Medulla oblongata (tissue), 1 donor: ENCODE results near the gene PTPRT.

Source experiments
- DNase-seq: peaks from one replicate; pipeline ENCODE4 v3.0.0-alpha.2; 2015; ENCODE audit errors: extremely low spot score

PTPRT gene

DNA sequence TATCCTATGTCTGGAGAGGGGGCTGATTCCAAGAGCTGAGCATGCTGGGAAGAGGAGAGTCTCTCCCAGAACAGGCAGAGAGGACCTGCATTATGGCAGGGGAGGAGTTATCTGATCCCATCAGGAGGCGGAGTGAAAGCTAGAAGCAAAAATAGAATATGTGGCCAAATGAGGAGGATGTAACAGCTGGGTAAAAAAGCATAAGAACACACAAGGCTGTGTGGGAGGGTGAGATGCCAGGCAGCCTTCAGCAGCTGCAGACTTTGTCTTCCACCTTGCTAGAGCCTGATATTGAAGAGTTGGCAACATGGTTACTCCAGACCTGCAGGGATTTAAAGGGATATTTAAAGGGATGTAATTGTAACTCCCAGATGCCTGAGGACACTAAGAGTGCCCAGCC, 167.1 kb downstream of the PTPRT start:
- no peak for DNase-seq

DNA sequence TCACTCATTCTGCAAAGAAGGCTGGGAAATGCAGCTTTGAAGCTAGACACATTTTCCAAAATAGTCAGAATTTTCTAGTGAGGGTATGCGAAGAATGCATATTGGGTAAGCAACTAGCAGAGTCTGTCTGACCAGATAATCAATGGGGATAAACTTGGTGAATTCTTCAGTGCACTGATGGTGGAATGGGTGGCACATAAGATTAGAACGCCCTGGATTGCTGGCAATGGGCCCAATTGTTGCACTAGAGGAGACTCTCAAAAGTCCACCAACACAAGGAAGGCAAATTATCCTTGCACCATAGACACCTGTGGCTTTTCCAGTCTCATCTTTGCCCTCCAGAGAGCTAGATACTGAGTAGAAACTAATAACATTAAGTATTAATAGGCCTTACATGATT, 167.6 kb downstream of the PTPRT start:
- DNase-seq, result no peak

DNA sequence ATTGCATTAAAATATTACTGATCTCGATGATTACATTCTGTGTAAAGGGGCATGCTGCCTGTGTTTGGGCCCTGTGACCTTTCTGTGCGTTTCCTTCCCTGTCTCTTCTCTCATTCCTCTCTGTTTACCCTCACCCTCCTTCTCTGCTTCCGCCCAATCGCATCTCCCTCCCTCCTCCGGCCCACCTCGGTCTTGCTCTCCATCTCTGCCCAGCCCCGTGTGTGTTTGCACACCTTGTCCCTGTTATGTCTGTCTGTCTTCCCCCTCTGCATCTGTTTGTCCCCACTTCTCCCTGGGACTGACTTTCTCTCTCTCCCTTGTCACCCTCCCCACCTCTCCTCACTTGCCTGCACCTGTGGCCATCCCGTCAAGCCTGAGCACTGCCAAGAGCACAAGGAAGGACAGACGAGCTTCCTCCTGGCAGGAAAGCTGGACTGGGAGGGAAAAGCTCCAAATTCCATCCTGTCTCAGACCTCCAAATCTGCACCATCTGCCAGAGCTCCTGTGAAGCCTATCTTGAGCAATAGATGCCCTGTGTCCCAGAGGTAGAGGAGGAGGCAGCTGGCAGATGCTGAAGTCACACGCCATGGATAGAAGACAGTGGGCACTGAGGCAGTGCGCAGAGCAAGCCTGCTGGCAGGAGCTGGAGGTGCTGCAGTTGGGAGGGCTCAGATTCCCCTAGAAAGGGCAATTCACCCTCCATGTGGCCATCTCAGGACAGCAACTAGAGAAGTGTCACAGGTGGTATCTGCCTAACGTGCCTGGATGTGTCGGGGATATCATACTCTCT, 172.3 kb downstream of the PTPRT start:
- DNase-seq, result no peak

DNA sequence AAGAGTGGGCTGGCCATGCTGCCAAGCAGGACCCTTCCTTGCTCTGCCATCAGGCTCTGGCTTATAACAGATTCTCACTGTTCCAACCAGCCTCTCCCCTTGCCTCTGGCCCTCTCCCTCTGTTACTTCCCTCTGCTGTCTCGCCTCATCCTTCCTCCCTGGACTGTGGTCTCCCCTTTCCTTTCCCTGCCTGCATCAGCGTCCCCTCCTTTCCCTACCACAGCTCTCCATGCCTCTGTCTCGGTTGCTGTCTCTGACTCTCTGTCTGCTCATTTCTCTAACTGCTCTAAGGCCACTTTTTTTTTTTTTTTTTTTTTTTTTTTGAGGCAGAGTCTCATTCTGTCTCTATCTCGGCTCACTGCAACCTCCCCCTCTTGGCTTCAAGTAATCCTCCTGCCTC, 173.4 kb downstream of the PTPRT start:
- no peak for DNase-seq

DNA sequence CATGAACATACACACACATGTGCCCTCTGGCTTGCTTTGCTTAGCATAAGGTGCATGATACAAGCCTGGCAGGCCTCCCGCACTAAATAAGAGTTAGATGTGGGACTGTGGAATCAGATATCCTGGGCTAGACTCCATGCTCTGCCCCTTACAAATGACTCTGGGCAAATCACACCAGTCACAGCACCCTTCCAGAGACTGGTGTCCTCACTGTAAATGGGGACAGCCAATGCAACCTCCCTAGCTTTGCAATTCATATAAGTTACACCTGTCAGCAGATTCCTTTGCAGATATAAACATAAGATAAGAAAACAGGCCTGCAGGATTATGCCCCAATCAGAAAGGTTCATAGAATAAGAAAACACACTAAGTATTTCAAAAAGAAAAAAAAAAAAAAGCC, 174.1 kb downstream of the PTPRT start:
- DNase-seq, result no peak

DNA sequence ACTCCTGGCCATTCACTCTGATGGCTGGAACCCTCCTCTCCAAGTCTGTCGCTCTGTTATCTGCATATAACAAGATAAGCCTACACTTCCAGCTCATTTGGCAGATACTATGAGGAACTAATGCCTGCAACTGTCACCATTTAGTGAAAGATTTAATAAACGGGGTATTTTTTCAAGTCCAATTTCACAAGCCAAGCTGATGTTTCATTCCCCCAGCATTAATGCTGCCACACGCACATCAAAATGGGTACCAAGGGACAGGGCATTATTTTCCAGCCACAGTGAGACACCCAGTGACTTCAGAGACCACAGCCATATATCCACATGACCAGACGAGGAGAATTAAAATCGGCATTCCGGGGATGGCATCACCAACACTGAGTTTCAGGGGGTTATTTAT, 175.5 kb downstream of the PTPRT start:
- DNase-seq, result no peak

DNA sequence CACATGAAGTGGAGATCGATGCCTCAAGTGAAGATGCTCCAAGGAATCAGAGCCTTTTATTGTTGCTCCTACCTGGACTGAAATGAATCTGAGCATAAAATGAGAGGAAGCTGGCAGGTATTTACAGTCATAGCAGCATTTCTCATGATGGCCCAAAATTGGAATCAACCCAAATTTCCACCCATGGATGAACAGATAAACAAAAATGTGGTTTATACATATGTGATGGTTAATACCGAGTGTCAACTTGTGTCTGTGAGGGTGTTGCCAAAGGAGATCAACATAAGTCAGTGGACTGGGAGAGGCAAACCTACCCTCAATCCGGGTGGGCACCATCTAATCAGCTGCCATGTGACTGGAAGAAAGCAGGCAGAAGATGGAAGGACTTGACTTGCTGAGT, 178.2 kb downstream of the PTPRT start:
- no peak for DNase-seq

DNA sequence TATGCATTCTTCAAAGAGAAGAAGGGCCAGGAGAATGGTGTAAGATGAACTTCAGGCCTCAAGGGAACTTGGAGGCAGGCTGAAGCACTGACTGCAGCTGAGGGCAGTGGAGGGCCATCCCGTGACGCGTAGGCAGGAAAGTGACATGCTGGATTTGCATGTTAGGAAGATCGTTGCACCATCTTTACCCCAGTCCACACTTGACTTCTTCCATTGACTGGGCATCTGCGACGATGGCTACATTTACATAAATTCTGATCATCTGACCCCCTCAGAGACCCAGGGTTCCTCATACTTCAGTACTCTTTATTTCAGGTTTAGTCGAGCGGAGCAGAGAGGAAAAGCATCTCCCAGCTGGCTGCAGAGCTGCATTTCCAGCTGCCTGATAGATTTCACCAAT, 180.2 kb downstream of the PTPRT start:
- DNase-seq, result no peak

DNA sequence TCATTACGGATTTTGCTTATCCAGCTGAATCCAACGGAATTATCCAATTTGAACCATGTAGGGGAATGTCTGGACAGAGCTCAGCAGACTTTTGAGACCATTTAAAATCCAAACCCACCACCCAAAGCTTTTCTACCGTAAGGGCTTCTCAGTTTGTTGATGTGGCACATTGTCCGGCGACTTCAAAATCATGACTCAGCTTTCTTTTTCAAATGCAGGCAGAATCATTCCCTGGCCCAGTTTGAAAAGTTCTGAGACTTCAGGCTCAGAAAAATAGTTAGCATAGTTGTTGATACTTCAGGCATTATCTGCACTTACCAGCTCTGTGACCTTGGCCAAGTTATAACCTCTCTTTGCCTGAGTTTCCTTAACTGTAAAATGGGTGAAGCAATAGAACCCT, 182.2 kb downstream of the PTPRT start:
- DNase-seq, result peak; percentile 3

DNA sequence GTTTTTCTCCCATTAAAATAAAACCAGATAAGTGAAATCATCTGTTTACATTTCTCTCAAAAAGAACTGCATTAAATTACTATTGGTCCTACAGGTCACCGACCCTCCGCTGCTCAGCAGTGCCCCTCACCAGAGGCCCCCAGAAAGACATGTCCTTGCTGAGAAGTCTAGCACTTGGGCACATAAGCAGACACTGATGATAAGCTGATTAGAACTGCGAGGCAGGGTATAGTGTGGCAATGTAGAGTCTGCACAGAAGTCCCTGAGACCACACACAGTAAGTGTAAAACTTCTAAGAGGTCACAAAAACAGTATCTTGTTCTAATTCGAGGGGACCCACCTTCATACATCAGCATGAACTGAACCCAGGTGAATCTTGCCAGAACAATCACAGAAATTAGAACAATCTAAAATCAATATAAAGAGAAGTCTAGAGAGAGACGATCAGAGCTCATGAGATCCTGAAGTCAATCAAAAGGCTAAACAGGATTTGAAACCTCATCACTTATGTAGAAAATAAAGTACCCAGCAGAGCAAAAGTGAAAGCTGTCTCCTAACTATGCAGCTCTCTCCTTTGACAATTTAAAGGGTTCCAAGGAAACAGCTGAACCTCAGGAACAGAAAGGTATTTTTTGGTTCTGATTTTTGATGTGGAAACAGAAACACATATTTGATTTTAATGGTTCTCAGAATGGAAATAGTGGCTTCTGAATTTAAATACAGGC, 182.9 kb downstream of the PTPRT start:
- no peak for DNase-seq

DNA sequence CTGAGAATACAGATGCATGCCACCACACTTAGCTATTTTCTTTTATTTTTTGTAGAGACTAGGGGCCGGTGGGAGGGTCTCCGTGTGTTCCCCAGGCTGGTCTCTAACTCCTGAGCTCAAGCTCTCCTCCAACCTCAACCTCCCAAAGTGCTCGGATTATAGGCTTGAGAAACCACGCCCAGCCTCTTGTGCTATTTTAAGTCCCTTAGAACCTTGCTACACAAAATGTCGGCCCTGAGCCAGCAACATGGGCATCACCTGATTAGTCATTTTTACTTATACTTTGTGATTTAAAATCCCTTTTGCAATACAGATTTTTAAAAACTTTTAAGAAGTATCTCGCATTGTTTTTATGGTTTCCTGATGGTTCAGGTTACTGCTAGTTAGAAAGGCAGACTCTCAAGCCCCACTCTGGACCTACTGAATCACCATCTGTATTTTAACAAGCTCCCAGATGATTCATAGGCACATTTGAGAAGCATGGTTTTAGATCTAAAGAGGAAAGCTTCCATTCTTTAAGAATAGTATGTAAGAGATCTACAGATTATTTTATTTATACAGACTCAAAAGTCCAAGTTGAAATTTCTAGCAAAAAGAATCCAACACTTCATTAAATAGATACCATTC, 186.3 kb downstream of the PTPRT start:
- no peak for DNase-seq

DNA sequence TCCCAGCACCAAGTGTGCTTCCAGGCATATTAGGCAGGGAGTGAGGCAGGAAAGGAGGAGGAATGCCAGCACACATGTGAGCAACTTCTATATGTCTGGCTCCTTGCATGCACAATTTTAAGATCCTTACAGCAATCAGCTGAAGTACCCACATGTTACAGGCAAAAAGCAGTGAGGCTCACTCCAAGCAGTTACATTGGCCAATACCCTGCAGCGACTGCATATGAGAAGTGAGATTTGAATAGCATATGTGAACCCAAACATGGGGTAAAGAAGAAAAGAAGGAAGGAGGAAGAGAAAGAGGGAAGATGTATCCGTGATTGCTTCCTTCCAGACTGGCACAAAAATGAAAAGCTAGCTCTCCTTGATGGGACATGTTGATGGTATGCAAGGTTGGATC, 193.6 kb downstream of the PTPRT start:
- no peak for DNase-seq

DNA sequence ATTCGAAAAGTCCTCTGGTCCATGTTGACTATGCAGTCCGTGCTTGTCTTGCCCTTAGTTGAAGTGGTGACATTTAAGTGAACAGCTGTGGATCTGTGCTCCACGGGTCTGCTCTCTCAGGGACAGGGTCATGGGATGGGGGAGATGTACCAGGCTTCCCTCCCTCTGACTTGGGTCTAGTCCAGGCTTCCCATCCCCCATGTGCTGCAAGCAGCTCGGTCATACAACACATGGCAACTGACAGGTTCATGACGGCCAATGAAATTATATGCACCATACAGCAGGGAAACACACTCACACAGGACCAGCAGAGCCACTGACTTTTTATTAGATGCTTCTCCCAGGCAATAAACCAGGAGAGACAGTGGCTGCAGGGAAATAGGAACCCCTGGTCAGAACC, 201.4 kb downstream of the PTPRT start:
- no peak for DNase-seq

DNA sequence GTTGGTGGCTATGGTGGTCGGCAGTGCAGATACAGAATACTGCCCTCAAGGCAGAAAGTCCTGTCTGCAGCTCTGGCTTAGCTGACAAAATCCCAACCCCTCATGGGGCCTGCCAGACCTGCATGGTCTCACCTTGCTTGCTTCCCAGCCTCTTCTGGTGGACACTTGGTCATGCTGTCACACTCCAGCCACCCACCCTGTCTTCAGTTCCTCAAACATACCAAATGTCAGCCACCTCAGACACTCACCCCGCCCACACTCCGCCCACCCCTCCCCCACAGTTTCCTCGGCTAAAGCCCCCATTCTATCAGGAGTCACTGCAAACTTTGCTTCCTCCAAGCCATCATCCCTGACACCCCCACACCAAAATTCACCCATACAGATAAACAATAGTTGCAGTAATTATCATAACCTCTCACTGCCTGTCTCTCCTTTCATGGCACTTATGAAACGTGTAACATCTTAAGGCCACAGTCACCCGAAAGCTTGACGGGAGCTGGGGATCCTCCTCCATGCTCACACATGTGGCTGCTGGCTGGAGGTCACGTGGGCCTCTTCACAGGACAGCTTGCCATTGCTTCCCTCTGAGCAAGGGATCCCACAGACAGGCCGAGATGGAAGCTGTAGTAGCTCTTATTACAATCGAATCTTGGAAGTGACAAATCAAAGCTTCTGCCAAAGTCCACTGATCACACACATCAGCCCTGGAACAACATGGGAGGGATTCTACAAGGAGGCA, 202.2 kb downstream of the PTPRT start:
- DNase-seq, result no peak

DNA sequence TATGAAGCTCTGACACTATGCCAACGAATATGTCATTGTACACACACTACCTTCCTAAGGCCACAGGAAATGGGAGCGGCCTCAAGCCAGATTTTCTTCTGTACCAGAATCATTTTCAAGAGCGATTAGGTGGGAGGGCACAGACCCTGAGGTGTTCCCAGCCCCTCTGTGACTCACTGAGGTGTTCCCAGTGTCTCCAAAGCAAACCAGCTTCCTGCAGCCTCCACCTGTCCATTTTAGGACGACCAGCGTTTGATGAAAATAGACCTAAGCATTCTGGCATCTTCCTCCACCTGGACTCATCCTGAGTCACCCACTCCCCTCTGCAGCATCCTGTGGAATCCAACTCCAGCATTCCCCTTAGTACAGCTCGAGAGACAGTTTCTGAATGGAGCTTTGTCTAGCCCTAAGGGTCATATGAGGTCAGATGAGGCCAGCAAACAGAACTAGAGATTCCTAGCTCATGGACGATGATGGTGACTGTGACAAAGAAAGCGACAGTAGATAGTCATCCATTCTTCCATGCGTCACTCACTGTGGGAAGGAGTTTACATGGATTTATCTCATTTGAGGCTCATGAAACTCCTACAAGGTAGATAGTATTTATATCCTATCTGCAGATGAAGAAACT, 203.4 kb downstream of the PTPRT start:
- DNase-seq, result peak; percentile 50

DNA sequence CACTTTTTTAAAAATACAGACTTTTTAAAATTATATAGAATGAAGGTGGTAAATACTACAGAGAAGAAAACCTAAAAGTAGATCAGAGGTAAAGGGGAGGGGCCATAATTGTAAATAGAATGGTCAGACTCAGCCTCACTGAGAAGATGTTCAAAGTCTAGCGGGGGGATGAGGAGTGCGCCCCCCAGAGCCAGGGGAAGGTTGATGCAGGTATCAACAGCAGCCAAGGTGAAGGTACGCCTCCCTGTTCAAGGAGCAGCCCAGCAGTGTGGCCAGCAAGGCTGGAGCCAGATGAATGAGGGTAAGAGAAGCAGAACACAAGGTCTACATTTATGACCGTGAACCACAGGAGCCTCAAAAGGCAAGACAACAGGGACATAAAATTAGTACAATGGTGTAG, 204.1 kb downstream of the PTPRT start:
- no peak for DNase-seq

DNA sequence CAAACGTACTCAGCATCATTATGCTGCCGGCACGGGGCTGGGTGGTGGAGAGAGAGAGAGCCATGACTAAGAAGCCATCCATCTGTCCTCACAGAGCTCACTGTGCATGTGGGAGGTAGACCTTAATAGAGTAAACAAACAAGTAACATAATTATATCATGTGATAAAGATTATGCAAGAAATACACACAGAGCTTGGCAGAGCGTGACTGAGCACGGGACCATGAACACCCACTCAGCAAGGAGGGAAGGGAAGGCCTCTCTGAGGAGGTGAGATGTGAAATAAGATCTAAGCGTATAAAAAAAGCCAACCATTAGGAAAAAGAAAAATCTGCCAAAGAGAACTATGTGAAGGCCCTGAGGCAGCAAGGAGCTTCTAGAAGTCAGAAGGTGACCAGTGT, 207.5 kb downstream of the PTPRT start:
- no peak for DNase-seq

DNA sequence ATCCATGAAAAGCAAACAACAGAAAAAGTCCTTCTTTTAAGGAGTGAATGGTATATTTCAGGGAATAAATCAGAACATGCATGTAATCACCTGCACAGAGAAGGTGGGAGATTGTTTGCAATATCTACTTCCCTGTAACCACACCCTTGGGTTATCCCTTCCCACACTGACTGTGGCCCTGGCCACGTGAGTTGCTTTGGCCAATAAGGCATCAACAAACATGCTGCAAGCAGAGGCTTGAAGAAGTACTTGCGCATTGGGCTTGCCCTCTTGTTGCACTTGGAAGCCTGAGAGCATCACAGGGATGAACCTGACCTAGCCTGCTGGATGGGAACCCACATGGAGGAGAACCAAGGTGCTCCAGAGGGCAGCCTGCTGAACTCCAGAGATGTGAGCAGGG, 208.5 kb downstream of the PTPRT start:
- no peak for DNase-seq

DNA sequence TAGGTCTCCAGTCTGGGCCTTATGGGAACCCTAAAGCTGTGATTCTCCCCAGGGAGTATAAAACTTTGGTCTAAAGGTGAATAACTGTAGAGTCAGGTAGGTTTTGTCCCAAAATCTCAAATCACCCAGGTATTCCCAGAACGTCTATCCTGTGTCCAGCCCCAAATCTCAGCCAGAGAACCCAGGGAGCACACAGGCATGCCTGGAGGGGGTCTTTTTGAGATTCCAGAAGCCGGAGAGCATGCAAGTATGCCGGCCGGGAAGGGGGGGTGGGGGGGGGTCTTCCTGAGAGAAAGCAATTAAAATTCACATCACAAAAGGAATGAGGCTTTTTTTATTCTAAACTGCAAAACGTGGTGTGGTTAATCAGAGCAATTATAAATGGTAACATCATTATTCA, 210.0 kb downstream of the PTPRT start:
- no peak for DNase-seq

DNA sequence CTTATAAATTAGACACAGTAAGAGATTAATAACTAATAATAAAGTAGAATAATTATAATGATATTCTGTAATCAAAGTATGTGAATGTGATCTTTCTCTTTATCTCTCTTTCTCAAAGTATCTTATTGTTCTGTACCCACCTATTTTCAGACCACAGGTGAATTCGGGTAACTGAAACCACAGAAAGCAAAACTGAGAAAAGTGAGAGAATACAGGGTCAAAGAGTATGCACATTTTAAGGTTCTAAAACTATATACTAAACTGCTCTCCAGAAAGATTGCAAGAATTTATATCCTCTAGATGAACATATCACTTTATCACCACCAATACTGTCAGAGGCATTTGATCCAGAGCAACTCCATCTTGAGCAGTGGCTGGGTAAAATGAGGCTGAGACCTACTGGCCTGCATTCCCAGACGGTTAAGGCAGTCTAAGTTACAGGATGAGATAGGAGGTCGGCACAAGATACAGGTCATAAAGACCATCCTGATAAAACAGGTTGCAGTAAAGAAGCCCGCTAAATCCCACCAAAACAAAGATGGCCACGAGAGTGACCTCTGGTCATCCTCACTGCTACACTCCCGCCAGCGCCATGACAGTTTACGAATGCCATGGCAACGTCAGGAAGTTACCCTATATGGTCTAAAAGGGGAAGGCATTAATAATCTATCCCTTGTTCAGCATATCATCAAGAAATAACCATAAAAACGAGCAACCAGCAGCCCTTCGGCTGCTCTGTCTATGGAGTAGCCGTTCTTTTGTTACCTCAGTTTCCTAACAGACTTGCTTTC, 211.3 kb downstream of the PTPRT start:
- no peak for DNase-seq

DNA sequence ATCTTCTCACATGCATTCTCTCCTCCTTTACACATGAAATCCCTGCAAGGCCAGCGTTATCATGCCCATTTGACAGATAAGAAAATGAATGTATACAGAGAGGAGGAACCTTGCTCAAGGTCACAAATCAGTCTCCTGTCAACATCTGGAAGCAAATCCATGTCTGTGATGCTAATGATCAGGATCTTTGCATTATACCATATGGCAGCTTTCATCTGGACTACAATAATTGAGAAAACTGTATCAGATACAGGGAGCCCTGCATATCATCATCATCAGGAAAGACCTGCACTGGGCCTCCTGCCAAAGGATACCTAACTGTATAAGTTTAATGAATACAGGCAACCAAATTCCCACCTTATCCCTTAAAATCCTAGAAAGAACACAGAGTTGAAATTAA, 213.7 kb downstream of the PTPRT start:
- DNase-seq, result no peak
